Fibroblast of gingiva (primary cell): ENCODE measurements around the gene TNS3.

Source experiments
- DNase-seq: peaks from one replicate; pipeline ENCODE4 v3.0.0-alpha.2; 2011; ENCODE audit warnings: low read depth

The TNS3 gene

GRCh38 chr7:47405921-47406800 lies 175.8 kb downstream of the TNS3 start:
- DNase-seq, result peak; percentile 21

- DNase-seq, result no peak
Observed at GRCh38 chr7:47405286-47405904, 176.5 kb downstream of the TNS3 start.

- no peak for DNase-seq
Observed at GRCh38 chr7:47404010-47404409, 177.9 kb downstream of the TNS3 start.

GRCh38 chr7:47402941-47403866 lies 178.7 kb downstream of the TNS3 start:
- DNase-seq, result no peak

- no peak for DNase-seq
Observed at GRCh38 chr7:47401611-47402570, 180.0 kb downstream of the TNS3 start.

GRCh38 chr7:47400741-47401206 lies 181.1 kb downstream of the TNS3 start:
- DNase-seq, result no peak

- no peak for DNase-seq
Observed at GRCh38 chr7:47400001-47400400, 181.9 kb downstream of the TNS3 start.

GRCh38 chr7:47394751-47395252 lies 187.1 kb downstream of the TNS3 start:
- no peak for DNase-seq

GRCh38 chr7:47394216-47394615 lies 187.7 kb downstream of the TNS3 start:
- no peak for DNase-seq

GRCh38 chr7:47393406-47393805 lies 188.5 kb downstream of the TNS3 start:
- no peak for DNase-seq

GRCh38 chr7:47392241-47392759 lies 189.6 kb downstream of the TNS3 start:
- DNase-seq, result peak; percentile 70

GRCh38 chr7:47391726-47392125 lies 190.2 kb downstream of the TNS3 start:
- DNase-seq, result no peak

- DNase-seq, result no peak
Observed at GRCh38 chr7:47390914-47391313, 191.0 kb downstream of the TNS3 start.

- no peak for DNase-seq
Observed at GRCh38 chr7:47389923-47390630, 191.8 kb downstream of the TNS3 start.

- DNase-seq, result no peak
Observed at GRCh38 chr7:47389171-47389922, 192.6 kb downstream of the TNS3 start.

- no peak for DNase-seq
Observed at GRCh38 chr7:47387506-47387905, 194.4 kb downstream of the TNS3 start.

- no peak for DNase-seq
Observed at GRCh38 chr7:47386273-47386835, 195.6 kb downstream of the TNS3 start.

GRCh38 chr7:47385536-47386125 lies 196.3 kb downstream of the TNS3 start:
- no peak for DNase-seq
